Upper lobe of left lung (tissue), 6 donors: ENCODE results near the gene GALNT18. TPM values are rescaled to one million over a fixed set of nuclear protein-coding genes. Genes with fewer than 3 reads are reported as not detected.

Experiments used
- ATAC-seq, 2 donors: fragments of 200-7000 bp; cut with Tn5 transposase; one replicate each; pipeline ENCODE4 v1.9.1; 2022; ENCODE audit warnings: mild to moderate bottlenecking in 2 of 2, moderate library complexity in 2 of 2; ENCODE audit not compliant: low FRiP score in 2 of 2
- DNase-seq, 2 donors: peaks; one replicate each; pipeline ENCODE4 v3.0.0-alpha.2; 2019 to 2020
- H3K27ac ChIP-seq, 4 donors: fragments of 200-600 bp; sonication (generic); one replicate each; pipeline ENCODE4 v1.5.1; 2016 to 2019
- H3K27me3 ChIP-seq, 4 donors: fragments of 200-600 bp; sonication (generic); one replicate each; pipeline ENCODE4 v1.5.1; 2017 to 2019
- H3K36me3 ChIP-seq, 4 donors: fragments of 200-600 bp; sonication (generic); one replicate each; pipeline ENCODE4 v1.5.1; 2016 to 2019
- H3K4me1 ChIP-seq, 4 donors: fragments of 200-600 bp; sonication (generic); one replicate each; pipeline ENCODE4 v1.5.1; 2018 to 2019
- H3K4me3 ChIP-seq, 4 donors: fragments of 200-600 bp; sonication (generic); one replicate each; pipeline ENCODE4 v1.5.1; 2017 to 2019; ENCODE audit warnings: mild to moderate bottlenecking in 2 of 4, moderate library complexity in 1 of 4
- H3K9me3 ChIP-seq, 4 donors: fragments of 200-600 bp; sonication (generic); one replicate each; pipeline ENCODE4 v1.5.1; 2018 to 2019
- EP300 ChIP-seq, 4 donors: sonication (generic); formaldehyde crosslinking; IDR thresholded peaks; one replicate each; pipeline ENCODE4 v1.5.1; 2017; ENCODE audit warnings: antibody characterized with exemption in 4 of 4, control low read depth in 2 of 4
- POLR2A ChIP-seq, 4 donors: fragments of 450-650 bp; IDR thresholded peaks; one replicate each; pipeline ENCODE4 v1.5.1; 2016 to 2017; ENCODE audit warnings: antibody characterized with exemption in 4 of 4, mild to moderate bottlenecking in 2 of 4
- POLR2AphosphoS5 ChIP-seq, 2 donors: sonication (generic); formaldehyde crosslinking; IDR thresholded peaks; one replicate each; pipeline ENCODE4 v1.5.1; 2017; ENCODE audit warnings: antibody characterized with exemption in 2 of 2
- WGBS, 2 donors: methylation state at CpG; one replicate each; pipeline ENCODE4 v1.1.5; 2017 to 2018; 5-methylcytosine and 5-hydroxymethylcytosine counted together
- total RNA-seq, 6 donors: library from RNA; depleted of rRNA in 4 of 6; stranded (reverse); fragments of >200 nt in 4 of 6; gene quantifications; one replicate each; pipeline versions ENCODE4 v1.1.0 to v1.2.1, GENCODE V29; 2016 to 2021
- TF ChIP-seq, protein P1 (sequence below), 6 experiments: fragments of 450-650 bp in 4 of 6; fragments of 200-600 bp in 2 of 6; sonication (generic) in 2 of 6; IDR thresholded peaks; one replicate each; pipeline ENCODE4 v1.5.1; 2016 to 2019; ENCODE audit warnings: antibody characterized with exemption in 6 of 6
- donor health status: DM: no; HTN: no; CAD: no; lungs with moderate emphysema.
- donor health status: DM: no; HTN: yes; CAD: no; lungs with severe emphysema.

Gene GALNT18
- total RNA-seq, 6 donors from 2014 or later = 48.2 to 115 (median 61.8) TPM

DNA sequence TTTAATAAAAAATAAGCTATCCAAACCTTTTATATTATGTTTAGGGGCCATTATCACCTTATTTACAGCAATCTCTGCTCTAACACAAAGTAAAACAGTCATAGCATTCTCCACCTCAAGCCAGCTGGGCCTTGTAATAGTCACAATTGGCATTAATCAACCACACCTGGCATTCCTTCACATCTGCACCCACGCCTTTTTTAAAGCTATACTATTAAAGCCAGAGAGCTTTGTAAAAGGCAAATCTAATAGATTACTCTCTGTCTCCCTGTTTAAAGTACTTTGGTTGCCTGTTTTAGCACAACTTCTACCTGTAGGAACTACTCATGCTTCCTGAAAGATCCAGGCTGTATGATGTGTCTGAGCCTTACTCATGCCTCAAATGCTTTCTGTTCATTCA, 381.8 kb downstream of the GALNT18 start:
- 86 to 87% methylated on average over 1 of the region's 1 CpG for WGBS, 2 donors
- no peak for DNase-seq
- no peak for ATAC-seq
- no peak overlapping the region for H3K4me3 ChIP-seq
- no peak overlapping the region for H3K27ac ChIP-seq
- H3K36me3 ChIP-seq = no peaks in the 10 kb centered on the region
- H3K9me3 ChIP-seq = no peaks in the 10 kb centered on the region
- no peak for TF ChIP-seq EP300 (IDR thresholded peaks at IDR 0.05)
- TF ChIP-seq, protein P1, sequence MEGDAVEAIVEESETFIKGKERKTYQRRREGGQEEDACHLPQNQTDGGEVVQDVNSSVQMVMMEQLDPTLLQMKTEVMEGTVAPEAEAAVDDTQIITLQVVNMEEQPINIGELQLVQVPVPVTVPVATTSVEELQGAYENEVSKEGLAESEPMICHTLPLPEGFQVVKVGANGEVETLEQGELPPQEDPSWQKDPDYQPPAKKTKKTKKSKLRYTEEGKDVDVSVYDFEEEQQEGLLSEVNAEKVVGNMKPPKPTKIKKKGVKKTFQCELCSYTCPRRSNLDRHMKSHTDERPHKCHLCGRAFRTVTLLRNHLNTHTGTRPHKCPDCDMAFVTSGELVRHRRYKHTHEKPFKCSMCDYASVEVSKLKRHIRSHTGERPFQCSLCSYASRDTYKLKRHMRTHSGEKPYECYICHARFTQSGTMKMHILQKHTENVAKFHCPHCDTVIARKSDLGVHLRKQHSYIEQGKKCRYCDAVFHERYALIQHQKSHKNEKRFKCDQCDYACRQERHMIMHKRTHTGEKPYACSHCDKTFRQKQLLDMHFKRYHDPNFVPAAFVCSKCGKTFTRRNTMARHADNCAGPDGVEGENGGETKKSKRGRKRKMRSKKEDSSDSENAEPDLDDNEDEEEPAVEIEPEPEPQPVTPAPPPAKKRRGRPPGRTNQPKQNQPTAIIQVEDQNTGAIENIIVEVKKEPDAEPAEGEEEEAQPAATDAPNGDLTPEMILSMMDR (IDR thresholded peaks at IDR 0.05) = no peak
- TF ChIP-seq POLR2AphosphoS5 (IDR thresholded peaks at IDR 0.05) = no peak
- TF ChIP-seq POLR2A (IDR thresholded peaks at IDR 0.05) = no peak
- H3K27me3 ChIP-seq = no peaks in the 10 kb centered on the region
- H3K4me1 ChIP-seq = peaks cover 15 to 21% (median 17%) of the 10 kb centered on the region in 4 donors

DNA sequence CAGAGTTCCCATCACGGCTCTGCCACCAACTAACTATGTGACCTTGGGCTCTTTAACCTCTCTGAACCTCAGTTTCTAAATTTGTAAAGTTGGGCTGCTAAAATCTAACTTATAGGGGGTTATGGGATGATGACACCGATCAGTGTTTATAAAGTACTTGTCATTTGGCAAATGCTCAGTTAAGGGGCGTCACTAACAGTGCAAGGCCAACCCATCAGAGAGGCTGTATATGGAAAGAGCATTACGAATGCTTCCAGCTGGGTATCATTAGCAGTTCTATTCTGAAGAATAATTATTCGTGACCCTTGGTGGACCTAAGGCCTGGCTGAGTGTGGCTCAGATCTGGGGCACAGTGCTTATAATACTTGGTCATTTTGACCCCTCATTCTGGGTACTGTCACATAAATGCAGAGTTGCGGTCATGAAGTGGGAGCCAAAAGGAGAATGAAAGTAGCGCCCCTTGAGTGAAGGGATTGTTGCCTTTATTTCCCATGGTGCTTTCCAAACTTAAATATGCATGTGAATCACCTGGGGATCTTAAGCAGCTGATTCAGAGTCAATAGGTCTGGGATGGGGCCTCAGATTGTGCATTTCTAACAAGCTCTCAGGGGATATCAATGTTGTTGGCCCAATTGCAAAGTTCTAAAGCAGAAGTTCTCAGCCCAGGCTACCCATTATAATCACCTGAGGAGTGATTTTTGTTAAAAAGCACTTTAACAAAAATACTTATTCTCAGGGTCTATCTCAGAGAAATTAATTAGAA, 384.6 kb downstream of the GALNT18 start:
- H3K4me1 ChIP-seq = peaks cover 0 to 8% (median 0%) of the 10 kb centered on the region in 4 donors
- H3K9me3 ChIP-seq = no peaks in the 10 kb centered on the region
- H3K36me3 ChIP-seq = no peaks in the 10 kb centered on the region
- TF ChIP-seq, protein P1 (IDR thresholded peaks at IDR 0.05) = no peak
- no peak for TF ChIP-seq POLR2A (IDR thresholded peaks at IDR 0.05)
- TF ChIP-seq POLR2AphosphoS5 (IDR thresholded peaks at IDR 0.05) = no peak
- no peak for TF ChIP-seq EP300 (IDR thresholded peaks at IDR 0.05)
- no peak overlapping the region for H3K4me3 ChIP-seq
- 74 to 81% methylated on average over 7 of the region's 7 CpGs for WGBS, 2 donors
- H3K27me3 ChIP-seq = no peaks in the 10 kb centered on the region
- H3K27ac ChIP-seq = no peak overlapping the region
- DNase-seq (no peak), ATAC-seq (no peak)

DNA sequence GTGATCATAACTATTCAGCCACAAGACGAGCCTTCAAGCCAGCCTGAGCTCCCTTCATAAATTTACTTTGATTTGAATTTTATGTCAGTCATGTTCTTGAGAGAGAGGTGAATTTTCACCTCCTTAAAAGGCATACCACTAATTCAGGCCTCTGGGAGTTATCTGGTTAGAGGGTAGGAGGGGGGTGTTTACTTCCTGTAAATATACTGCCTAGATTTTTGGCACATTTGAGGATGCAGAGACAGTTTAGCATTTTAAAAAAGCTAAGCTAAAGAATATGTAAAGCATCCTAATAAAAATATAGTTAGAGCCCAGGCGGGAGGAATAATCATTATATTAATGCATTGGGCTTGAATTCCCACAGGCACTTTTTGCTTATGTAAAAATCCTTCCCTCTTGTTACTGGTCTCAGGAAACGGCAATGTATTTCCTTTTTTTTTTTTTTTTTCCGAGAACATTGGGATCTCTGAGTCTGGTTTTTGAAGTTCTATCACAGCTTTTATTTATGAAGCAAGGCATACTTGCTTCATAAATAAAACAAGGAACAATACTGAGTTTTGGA, 385.2 kb downstream of the GALNT18 start:
- no peak overlapping the region for H3K27ac ChIP-seq
- no peaks in the 10 kb centered on the region for H3K9me3 ChIP-seq
- no peak for ATAC-seq
- no peak for TF ChIP-seq POLR2A (IDR thresholded peaks at IDR 0.05)
- TF ChIP-seq, protein P1 (IDR thresholded peaks at IDR 0.05) = no peak
- TF ChIP-seq POLR2AphosphoS5 (IDR thresholded peaks at IDR 0.05) = no peak
- no peak for TF ChIP-seq EP300 (IDR thresholded peaks at IDR 0.05)
- peaks cover 0 to 9% (median 0%) of the 10 kb centered on the region in 4 donors for H3K4me1 ChIP-seq
- WGBS, 2 donors = 69 to 74% methylated on average over 4 of the region's 4 CpGs
- H3K4me3 ChIP-seq = no peak overlapping the region
- DNase-seq = no peak
- H3K27me3 ChIP-seq = no peaks in the 10 kb centered on the region
- no peaks in the 10 kb centered on the region for H3K36me3 ChIP-seq

DNA sequence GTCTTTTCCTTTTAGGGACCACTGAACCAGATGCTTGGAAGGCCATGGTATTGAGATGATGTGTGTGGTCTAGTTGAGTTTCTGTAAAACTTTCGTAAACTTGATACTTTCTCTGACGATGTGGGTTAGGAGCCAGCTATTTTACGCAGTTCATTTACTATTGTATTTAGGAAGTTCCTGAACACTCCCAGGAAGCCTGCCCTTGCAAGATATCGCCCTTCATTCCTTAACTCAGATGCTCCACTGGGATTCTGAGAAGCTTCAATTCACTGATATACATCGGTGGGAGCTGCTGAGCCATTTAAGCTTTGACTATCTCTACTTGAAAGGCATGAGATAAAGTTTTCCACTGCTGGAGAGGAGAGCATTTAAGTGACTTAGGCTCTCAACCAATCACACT, 390.0 kb downstream of the GALNT18 start:
- Histone ChIP-seq H3K9me3 (no peaks in the 10 kb centered on the region), H3K27me3 (no peaks in the 10 kb centered on the region)

More for the DNA sequence above, 390.0 kb downstream of the GALNT18 start:
- H3K4me1 ChIP-seq = peaks cover 0 to 9% (median 0%) of the 10 kb centered on the region in 4 donors
- ATAC-seq (no peak), DNase-seq (no peak)
- 50 to 63% methylated on average over 5 of the region's 5 CpGs for WGBS, 2 donors
- no peak overlapping the region for H3K4me3 ChIP-seq
- H3K36me3 ChIP-seq = no peaks in the 10 kb centered on the region
- no peak overlapping the region for H3K27ac ChIP-seq
- TF ChIP-seq POLR2AphosphoS5 (IDR thresholded peaks at IDR 0.05) (no peak), POLR2A (IDR thresholded peaks at IDR 0.05) (no peak), EP300 (IDR thresholded peaks at IDR 0.05) (no peak)
- TF ChIP-seq, protein P1 (IDR thresholded peaks at IDR 0.05) = no peak
